Activated CD4-positive, alpha-beta memory T cell treated with anti-CD3 and anti-CD28 coated beads, Interleukin-2, amount 10 ng/mL, durations not matched to agents 7 days and 5 days (primary cell): ENCODE measurements around the gene CFAP46. TPM values are rescaled to one million over a fixed set of nuclear protein-coding genes. Genes with fewer than 3 reads are reported as not detected.
"Not testable (repeated sequence)": the region's sequence is repeated elsewhere in the genome, so short reads cannot be mapped to it uniquely, and the experiment has no call there.

ENCODE experiments used
- CTCF ChIA-PET: fragments of 350-600 bp; sonication (Branson Sonifier 250); formaldehyde crosslinking; loops from one replicate; lab custom pipeline; 2021; ENCODE audit warnings: antibody characterized with exemption, inconsistent platforms; lab: Charles Lee
- POLR2A ChIA-PET: fragments of 350-600 bp; sonication (Branson Sonifier 250); formaldehyde crosslinking; loops from one replicate; lab custom pipeline; 2021; ENCODE audit warnings: antibody characterized with exemption; lab: Charles Lee
- DNase-seq: peaks from one replicate; pipeline ENCODE4 v3.0.0-alpha.2; 2020
- H3K27ac Mint-ChIP-seq: one replicate; pipeline ENCODE4 v1.8.0; 2021; ENCODE audit warnings: mild to moderate bottlenecking, mixed read lengths
- H3K27me3 Mint-ChIP-seq: one replicate; pipeline ENCODE4 v1.8.0; 2021; ENCODE audit warnings: mixed read lengths
- H3K36me3 Mint-ChIP-seq: one replicate; pipeline ENCODE4 v1.8.0; 2021; ENCODE audit warnings: low read depth, mixed read lengths
- H3K4me1 Mint-ChIP-seq: one replicate; pipeline ENCODE4 v1.8.0; 2021; ENCODE audit warnings: mixed read lengths
- H3K4me3 Mint-ChIP-seq: one replicate; pipeline ENCODE4 v1.8.0; 2021; ENCODE audit warnings: mild to moderate bottlenecking, mixed read lengths
- H3K9me3 Mint-ChIP-seq: one replicate; pipeline ENCODE4 v1.8.0; 2021; ENCODE audit warnings: mixed read lengths
- total RNA-seq, 2 experiments: library from RNA; stranded (reverse); gene quantifications; one replicate each; pipeline ENCODE4 v1.2.3, GENCODE V29; 2021

Gene CFAP46
- total RNA-seq, 2 experiments from 2014 or later: not detected

GRCh38 chr10:132963430-132963960, 21.1 kb upstream of the CFAP46 start:
- CTCF ChIA-PET: interaction anchor here (1.7 kb wide), 1 partner anchor 263 kb away, joined by 4 read pairs; no protein-coding TSS in a partner anchor
- POLR2A ChIA-PET: no interaction called here
- no peak for DNase-seq
- Mint-ChIP-seq H3K9me3 (no peaks in the 10 kb centered on the region), H3K4me1 (peaks cover 24% of the 10 kb centered on the region), H3K36me3 (no peaks in the 10 kb centered on the region), H3K27ac (no peak overlapping the region), H3K4me3 (peak overlapping the region; percentile 89), H3K27me3 (peaks cover 16% of the 10 kb centered on the region)

- H3K27ac Mint-ChIP-seq: no peak overlapping the region
- ChIA-PET CTCF (interaction anchor here (1.4 to 1.7 kb wide), 2 partner anchors 13 to 264 kb away, joined by 4 read pairs; no protein-coding TSS in a partner anchor), POLR2A (no interaction called here)
- no peak for DNase-seq
- no peaks in the 10 kb centered on the region for H3K36me3 Mint-ChIP-seq
- H3K9me3 Mint-ChIP-seq: no peaks in the 10 kb centered on the region
- peaks cover 10% of the 10 kb centered on the region for H3K27me3 Mint-ChIP-seq
- H3K4me3 Mint-ChIP-seq: peak overlapping the region; percentile 89
- H3K4me1 Mint-ChIP-seq: peaks cover 23% of the 10 kb centered on the region
These were observed 20.5 kb upstream of the CFAP46 start for GRCh38 chr10:132962623-132963429.

- H3K9me3 Mint-ChIP-seq: no peaks in the 10 kb centered on the region
- CTCF ChIA-PET: interaction anchor here (0.7 to 1.7 kb wide), 3 partner anchors 12 to 297 kb away, joined by 3 to 4 read pairs (median 4); no protein-coding TSS in a partner anchor
- POLR2A ChIA-PET: no interaction called here
These were observed 19.6 kb upstream of the CFAP46 start for GRCh38 chr10:132961787-132962622.

GRCh38 chr10:132961420-132961786, 19.0 kb upstream of the CFAP46 start:
- DNase-seq: no peak
- no peaks in the 10 kb centered on the region for H3K36me3 Mint-ChIP-seq
- no peaks in the 10 kb centered on the region for H3K9me3 Mint-ChIP-seq
- peaks cover 23% of the 10 kb centered on the region for H3K4me1 Mint-ChIP-seq
- CTCF ChIA-PET: interaction anchor here (0.7 kb wide), 1 partner anchor 298 kb away, joined by 3 read pairs; no protein-coding TSS in a partner anchor
- no peak overlapping the region for H3K27ac Mint-ChIP-seq
- no peak overlapping the region for H3K4me3 Mint-ChIP-seq
- peaks cover 8% of the 10 kb centered on the region for H3K27me3 Mint-ChIP-seq
- POLR2A ChIA-PET: no interaction called here

More at GRCh38 chr10:132961787-132962622, 19.6 kb upstream of the CFAP46 start:
- H3K4me3 Mint-ChIP-seq: peak overlapping the region; percentile 89
- H3K4me1 Mint-ChIP-seq: peaks cover 23% of the 10 kb centered on the region
- H3K27me3 Mint-ChIP-seq: peaks cover 8% of the 10 kb centered on the region
- H3K27ac Mint-ChIP-seq: no peak overlapping the region
- peak; percentile 76 for DNase-seq
- H3K36me3 Mint-ChIP-seq: no peaks in the 10 kb centered on the region

- Mint-ChIP-seq H3K27ac (no peak overlapping the region), H3K9me3 (no peaks in the 10 kb centered on the region), H3K4me3 (no peak overlapping the region), H3K27me3 (peaks cover 4% of the 10 kb centered on the region), H3K4me1 (peaks cover 23% of the 10 kb centered on the region), H3K36me3 (no peaks in the 10 kb centered on the region)
- no peak for DNase-seq
- CTCF ChIA-PET: no interaction called here
- POLR2A ChIA-PET: no interaction called here
These were observed 18.5 kb upstream of the CFAP46 start for GRCh38 chr10:132960631-132961419.

- H3K36me3 Mint-ChIP-seq: no peaks in the 10 kb centered on the region
- DNase-seq: no peak
- ChIA-PET POLR2A (no interaction called here), CTCF (no interaction called here)
- H3K9me3 Mint-ChIP-seq: no peaks in the 10 kb centered on the region
- H3K27me3 Mint-ChIP-seq: no peaks in the 10 kb centered on the region
- H3K4me1 Mint-ChIP-seq: peaks cover 21% of the 10 kb centered on the region
- no peak overlapping the region for H3K27ac Mint-ChIP-seq
- H3K4me3 Mint-ChIP-seq: no peak overlapping the region
These were observed 17.7 kb upstream of the CFAP46 start for GRCh38 chr10:132960071-132960472.

- DNase-seq: no peak
- Mint-ChIP-seq H3K27me3 (no peaks in the 10 kb centered on the region), H3K9me3 (no peaks in the 10 kb centered on the region), H3K4me3 (no peak overlapping the region), H3K36me3 (no peaks in the 10 kb centered on the region), H3K4me1 (peaks cover 21% of the 10 kb centered on the region), H3K27ac (no peak overlapping the region)
- ChIA-PET CTCF (no interaction called here), POLR2A (no interaction called here)
These were observed 17.2 kb upstream of the CFAP46 start for GRCh38 chr10:132959559-132959961.

- Mint-ChIP-seq H3K4me1 (peaks cover 21% of the 10 kb centered on the region), H3K4me3 (no peak overlapping the region), H3K9me3 (no peaks in the 10 kb centered on the region), H3K36me3 (no peaks in the 10 kb centered on the region), H3K27ac (no peak overlapping the region), H3K27me3 (peaks cover 3% of the 10 kb centered on the region)
- CTCF ChIA-PET: no interaction called here
- DNase-seq: no peak
- POLR2A ChIA-PET: no interaction called here
These were observed 16.7 kb upstream of the CFAP46 start for GRCh38 chr10:132958883-132959558.

GRCh38 chr10:132957981-132958882, 15.9 kb upstream of the CFAP46 start:
- peaks cover 16% of the 10 kb centered on the region for H3K4me1 Mint-ChIP-seq
- H3K4me3 Mint-ChIP-seq: no peak overlapping the region
- no peak overlapping the region for H3K27ac Mint-ChIP-seq
- no peaks in the 10 kb centered on the region for H3K36me3 Mint-ChIP-seq
- DNase-seq: no peak
- H3K9me3 Mint-ChIP-seq: no peaks in the 10 kb centered on the region
- peaks cover 4% of the 10 kb centered on the region for H3K27me3 Mint-ChIP-seq
- ChIA-PET POLR2A (no interaction called here), CTCF (no interaction called here)

GRCh38 chr10:132957131-132957530, 14.8 kb upstream of the CFAP46 start:
- POLR2A ChIA-PET: no interaction called here
- Mint-ChIP-seq H3K9me3 (no peaks in the 10 kb centered on the region), H3K4me3 (no peak overlapping the region), H3K27ac (no peak overlapping the region), H3K4me1 (peaks cover 5% of the 10 kb centered on the region), H3K27me3 (peaks cover 4% of the 10 kb centered on the region), H3K36me3 (no peaks in the 10 kb centered on the region)
- DNase-seq: no peak
- CTCF ChIA-PET: no interaction called here

GRCh38 chr10:132956259-132956658, 13.9 kb upstream of the CFAP46 start:
- not testable (repeated sequence) for H3K4me3 Mint-ChIP-seq, H3K36me3 Mint-ChIP-seq, H3K4me1 Mint-ChIP-seq

More at GRCh38 chr10:132956259-132956658, 13.9 kb upstream of the CFAP46 start:
- DNase-seq, H3K9me3 Mint-ChIP-seq, CTCF ChIA-PET, H3K27me3 Mint-ChIP-seq, POLR2A ChIA-PET: not testable (repeated sequence)
- H3K27ac Mint-ChIP-seq: peak overlapping the region; percentile 31
